Measurements from ENCODE around the gene FEZ2. TPM values are rescaled to one million over a fixed set of nuclear protein-coding genes. Genes with fewer than 3 reads are reported as not detected.

FEZ2 gene
- polyA plus RNA-seq, 1 donor (not counting 4 experiments of a cell fraction or from before 2014, with no cell fraction given): 56.2 TPM

GRCh38 chr2:36597003-36597531, 901 bp downstream of the FEZ2 start:
- peaks cover 53% of the 10 kb centered on the region for H3K79me2 ChIP-seq (ENCODE audit: control insufficient read depth, insufficient read depth, low read length)
- H3K9me1 ChIP-seq (ENCODE audit: control insufficient read depth, extremely low read depth, insufficient read depth, low read length): peaks cover 2% of the 10 kb centered on the region
- dilution Hi-C loops (cut with MboI; ENCODE audit: extremely low pct_ligation_motif_present, low sequenced_read_pairs): no loop called here
- H3K9ac ChIP-seq (ENCODE audit: control insufficient read depth, extremely low read depth, insufficient read depth, low read length): peak overlapping the region; percentile 79
- no peaks in the 10 kb centered on the region for H4K20me1 ChIP-seq (ENCODE audit: control insufficient read depth, extremely low read depth, insufficient read depth, low read length)
- H2AFZ ChIP-seq (ENCODE audit: control insufficient read depth, low read length): peak overlapping the region; percentile 73
- peaks cover 2 to 8% of the 10 kb centered on the region in 2 experiments for H3K36me3 ChIP-seq (ENCODE audit: control insufficient read depth in 2 of 2, extremely low read depth in 1 of 2, insufficient read depth in 2 of 2, low read length in 2 of 2)
- no peak for FAIRE-seq
- peaks cover 14% of the 10 kb centered on the region for H3K4me1 ChIP-seq (ENCODE audit: control insufficient read depth, extremely low read depth, insufficient read depth, low read length)
- H3K27ac ChIP-seq (ENCODE audit: control insufficient read depth, insufficient read depth, low read length): peak overlapping the region; percentile 57
- H3K4me3 ChIP-seq (ENCODE audit: control insufficient read depth in 2 of 3, extremely low read depth in 1 of 3, insufficient read depth in 2 of 3, low read depth in 1 of 3, low read length in 3 of 3): peak overlapping the region; percentile 87 to 95 (median 92)
- peak overlapping the region; percentile 82 for H3K4me2 ChIP-seq (ENCODE audit: control insufficient read depth, extremely low read depth, insufficient read depth, low read depth, low read length)
- DNase-seq (ENCODE audit: low read depth, low spot score): no peak
- no peak for TF ChIP-seq CTCF (optimal IDR thresholded peaks at IDR 0.05 in 1 of 3, IDR thresholded peaks at IDR 0.05 in 1 of 3, conservative IDR thresholded peaks at IDR 0.05 in 1 of 3; ENCODE audit: extremely low read depth in 1 of 3, insufficient read depth in 2 of 3, low read length in 3 of 3)
- no peak for TF ChIP-seq EZH2 (IDR thresholded peaks at IDR 0.05; ENCODE audit: low read length)
- H3K27me3 ChIP-seq (ENCODE audit: control insufficient read depth, extremely low read depth, insufficient read depth, low read length): no peaks in the 10 kb centered on the region
- no peaks in the 10 kb centered on the region for H3K9me3 ChIP-seq (ENCODE audit: control insufficient read depth, low read depth, low read length)

GRCh38 chr2:36596397-36596796, 1.6 kb downstream of the FEZ2 start:
- Histone ChIP-seq H3K36me3 (ENCODE audit: control insufficient read depth in 2 of 2, extremely low read depth in 1 of 2, insufficient read depth in 2 of 2, low read length in 2 of 2) (peaks cover 3 to 8% of the 10 kb centered on the region in 2 experiments), H3K9me3 (ENCODE audit: control insufficient read depth, low read depth, low read length) (no peaks in the 10 kb centered on the region), H3K4me1 (ENCODE audit: control insufficient read depth, extremely low read depth, insufficient read depth, low read length) (peaks cover 14% of the 10 kb centered on the region), H3K4me2 (ENCODE audit: control insufficient read depth, extremely low read depth, insufficient read depth, low read depth, low read length) (peak overlapping the region; percentile 82), H2AFZ (ENCODE audit: control insufficient read depth, low read length) (no peak overlapping the region), H3K27ac (ENCODE audit: control insufficient read depth, insufficient read depth, low read length) (no peak overlapping the region), H3K27me3 (ENCODE audit: control insufficient read depth, extremely low read depth, insufficient read depth, low read length) (no peaks in the 10 kb centered on the region), H3K79me2 (ENCODE audit: control insufficient read depth, insufficient read depth, low read length) (peaks cover 59% of the 10 kb centered on the region), H3K9me1 (ENCODE audit: control insufficient read depth, extremely low read depth, insufficient read depth, low read length) (peaks cover 2% of the 10 kb centered on the region), H4K20me1 (ENCODE audit: control insufficient read depth, extremely low read depth, insufficient read depth, low read length) (no peaks in the 10 kb centered on the region), H3K4me3 (ENCODE audit: control insufficient read depth in 2 of 3, extremely low read depth in 1 of 3, insufficient read depth in 2 of 3, low read depth in 1 of 3, low read length in 3 of 3) (peak overlapping the region in 2 of 3 experiments; percentile 92 to 95), H3K9ac (ENCODE audit: control insufficient read depth, extremely low read depth, insufficient read depth, low read length) (no peak overlapping the region)
- no peak for TF ChIP-seq CTCF (optimal IDR thresholded peaks at IDR 0.05 in 1 of 3, IDR thresholded peaks at IDR 0.05 in 1 of 3, conservative IDR thresholded peaks at IDR 0.05 in 1 of 3; ENCODE audit: extremely low read depth in 1 of 3, insufficient read depth in 2 of 3, low read length in 3 of 3)
- TF ChIP-seq EZH2 (IDR thresholded peaks at IDR 0.05; ENCODE audit: low read length): no peak
- no peak for FAIRE-seq
- no peak for DNase-seq (ENCODE audit: low read depth, low spot score)
- dilution Hi-C loops (cut with MboI; ENCODE audit: extremely low pct_ligation_motif_present, low sequenced_read_pairs): no loop called here
